Parathyroid adenoma (tissue), 2 donors: ENCODE measurements around the gene DBH.

Experiments used
- H2AFZ ChIP-seq: fragments of 300-600 bp; sonication (generic); one replicate; pipeline ENCODE4 v1.7.0; 2017; ENCODE audit warnings: antibody characterized with exemption, mild to moderate bottlenecking
- H3K27ac ChIP-seq: fragments of 300-600 bp; sonication (generic); one replicate; pipeline ENCODE4 v1.7.0; 2017
- H3K27me3 ChIP-seq: fragments of 300-600 bp; sonication (generic); one replicate; pipeline ENCODE4 v1.7.0; 2017; ENCODE audit warnings: low read length; ENCODE audit not compliant: control insufficient read depth, insufficient read depth
- H3K36me3 ChIP-seq: fragments of 300-600 bp; sonication (generic); one replicate; pipeline ENCODE4 v1.7.0; 2017; ENCODE audit warnings: low read length; ENCODE audit not compliant: control insufficient read depth, insufficient read depth
- H3K4me1 ChIP-seq: fragments of 300-600 bp; sonication (generic); one replicate; pipeline ENCODE4 v1.7.0; 2017; ENCODE audit warnings: control low read depth
- H3K4me2 ChIP-seq: fragments of 300-600 bp; sonication (generic); one replicate; pipeline ENCODE4 v1.7.0; 2017; ENCODE audit warnings: low read length
- H3K4me3 ChIP-seq: fragments of 300-600 bp; sonication (generic); one replicate; pipeline ENCODE4 v1.7.0; 2017; ENCODE audit warnings: low read depth, low read length
- H3K79me2 ChIP-seq: fragments of 300-600 bp; sonication (generic); one replicate; pipeline ENCODE4 v1.7.0; 2017; ENCODE audit warnings: control low read depth
- H3K9ac ChIP-seq: fragments of 300-600 bp; sonication (generic); one replicate; pipeline ENCODE4 v1.7.0; 2017; ENCODE audit warnings: mild to moderate bottlenecking
- H3K9me3 ChIP-seq: fragments of 300-600 bp; sonication (generic); one replicate; pipeline ENCODE4 v1.7.0; 2017; ENCODE audit warnings: low read length; ENCODE audit not compliant: control insufficient read depth
- CTCF ChIP-seq: fragments of 300-600 bp; sonication (generic); IDR thresholded peaks from one replicate; pipeline ENCODE4 v1.7.0; 2017; ENCODE audit warnings: antibody characterized with exemption, mild to moderate bottlenecking
- donor health status: primary hyperparathyroidism.

The DBH gene

GRCh38 chr9:133680250-133680975 lies 44.2 kb downstream of the DBH start:
- no peak overlapping the region for H3K4me3 ChIP-seq
- no peaks in the 10 kb centered on the region for H3K79me2 ChIP-seq
- no peaks in the 10 kb centered on the region for H3K27me3 ChIP-seq
- H3K27ac ChIP-seq, result no peak overlapping the region
- no peak overlapping the region for H2AFZ ChIP-seq
- no peaks in the 10 kb centered on the region for H3K4me1 ChIP-seq
- H3K36me3 ChIP-seq, result no peaks in the 10 kb centered on the region
- TF ChIP-seq CTCF, result no peak
- no peak overlapping the region for H3K9ac ChIP-seq
- H3K4me2 ChIP-seq, result no peak overlapping the region
- H3K9me3 ChIP-seq, result no peaks in the 10 kb centered on the region

GRCh38 chr9:133680976-133681657 lies 45.0 kb downstream of the DBH start:
- no peaks in the 10 kb centered on the region for H3K4me1 ChIP-seq
- H3K79me2 ChIP-seq, result no peaks in the 10 kb centered on the region
- no peaks in the 10 kb centered on the region for H3K36me3 ChIP-seq
- TF ChIP-seq CTCF, result no peak
- H3K9me3 ChIP-seq, result no peaks in the 10 kb centered on the region
- no peak overlapping the region for H2AFZ ChIP-seq
- no peak overlapping the region for H3K4me3 ChIP-seq
- no peak overlapping the region for H3K9ac ChIP-seq
- H3K27me3 ChIP-seq, result no peaks in the 10 kb centered on the region
- no peak overlapping the region for H3K4me2 ChIP-seq
- H3K27ac ChIP-seq, result no peak overlapping the region

- Histone ChIP-seq H3K9ac (no peak overlapping the region), H3K9me3 (no peaks in the 10 kb centered on the region), H3K4me2 (no peak overlapping the region), H3K79me2 (no peaks in the 10 kb centered on the region), H3K27ac (no peak overlapping the region), H3K4me3 (no peak overlapping the region), H3K4me1 (no peaks in the 10 kb centered on the region), H2AFZ (no peak overlapping the region), H3K27me3 (no peaks in the 10 kb centered on the region), H3K36me3 (no peaks in the 10 kb centered on the region)
- no peak for TF ChIP-seq CTCF
These were observed 45.6 kb downstream of the DBH start for GRCh38 chr9:133681658-133682306.

GRCh38 chr9:133682818-133683585 lies 46.8 kb downstream of the DBH start:
- H3K9ac ChIP-seq, result no peak overlapping the region
- no peaks in the 10 kb centered on the region for H3K9me3 ChIP-seq
- H3K79me2 ChIP-seq, result no peaks in the 10 kb centered on the region
- no peak overlapping the region for H3K4me2 ChIP-seq
- no peak overlapping the region for H3K27ac ChIP-seq
- no peak overlapping the region for H3K4me3 ChIP-seq
- no peak overlapping the region for H2AFZ ChIP-seq
- H3K4me1 ChIP-seq, result no peaks in the 10 kb centered on the region
- H3K36me3 ChIP-seq, result no peaks in the 10 kb centered on the region
- no peak for TF ChIP-seq CTCF
- no peaks in the 10 kb centered on the region for H3K27me3 ChIP-seq
